ENCODE measurements around the gene KRT77. TPM values are rescaled to one million over a fixed set of nuclear protein-coding genes. Genes with fewer than 3 reads are reported as not detected.

KRT77 gene
- total RNA-seq, 4 donors from 2014 or later: not detected

DNA sequence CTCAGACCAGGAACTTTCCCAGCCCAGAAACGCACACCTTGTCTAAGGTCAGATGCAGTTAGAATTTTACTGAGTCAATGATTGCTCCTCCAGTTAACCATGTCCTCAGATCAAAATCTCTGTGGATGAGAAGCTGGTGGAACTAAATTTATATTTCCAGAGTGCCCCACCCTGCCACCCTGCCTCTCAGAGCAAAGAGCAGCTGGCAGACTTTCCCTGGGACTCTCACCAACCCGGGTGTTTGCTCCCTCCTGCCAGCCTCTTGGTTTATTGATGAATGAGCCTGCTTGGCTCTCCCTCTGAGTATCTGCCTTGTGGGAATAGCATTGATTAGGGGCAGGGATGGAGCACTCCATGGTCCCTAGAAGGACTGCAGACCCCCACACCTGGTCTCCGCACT lies 17.3 kb downstream of the KRT77 start:
- Histone ChIP-seq H3K9me3 (no peaks in the 10 kb centered on the region), H3K4me1 (peaks cover 0 to 10% (median 5%) of the 10 kb centered on the region in 3 donors), H3K4me3 (no peak overlapping the region), H3K36me3 (no peaks in the 10 kb centered on the region), H3K27me3 (peaks cover 60% of the 10 kb centered on the region), H3K27ac (no peak overlapping the region)
- TF ChIP-seq POLR2AphosphoS5 (IDR thresholded peaks at IDR 0.05) (no peak), POLR2A (IDR thresholded peaks at IDR 0.05) (no peak), EP300 (IDR thresholded peaks at IDR 0.05) (no peak)
- TF ChIP-seq, protein P1, sequence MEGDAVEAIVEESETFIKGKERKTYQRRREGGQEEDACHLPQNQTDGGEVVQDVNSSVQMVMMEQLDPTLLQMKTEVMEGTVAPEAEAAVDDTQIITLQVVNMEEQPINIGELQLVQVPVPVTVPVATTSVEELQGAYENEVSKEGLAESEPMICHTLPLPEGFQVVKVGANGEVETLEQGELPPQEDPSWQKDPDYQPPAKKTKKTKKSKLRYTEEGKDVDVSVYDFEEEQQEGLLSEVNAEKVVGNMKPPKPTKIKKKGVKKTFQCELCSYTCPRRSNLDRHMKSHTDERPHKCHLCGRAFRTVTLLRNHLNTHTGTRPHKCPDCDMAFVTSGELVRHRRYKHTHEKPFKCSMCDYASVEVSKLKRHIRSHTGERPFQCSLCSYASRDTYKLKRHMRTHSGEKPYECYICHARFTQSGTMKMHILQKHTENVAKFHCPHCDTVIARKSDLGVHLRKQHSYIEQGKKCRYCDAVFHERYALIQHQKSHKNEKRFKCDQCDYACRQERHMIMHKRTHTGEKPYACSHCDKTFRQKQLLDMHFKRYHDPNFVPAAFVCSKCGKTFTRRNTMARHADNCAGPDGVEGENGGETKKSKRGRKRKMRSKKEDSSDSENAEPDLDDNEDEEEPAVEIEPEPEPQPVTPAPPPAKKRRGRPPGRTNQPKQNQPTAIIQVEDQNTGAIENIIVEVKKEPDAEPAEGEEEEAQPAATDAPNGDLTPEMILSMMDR (IDR thresholded peaks at IDR 0.05): no peak
- 56 to 100% methylated on average over 1 to 2 of the region's 3 CpGs for WGBS, 2 donors (ENCODE audit: low coverage in 1 of 2)
- ATAC-seq: no peak

DNA sequence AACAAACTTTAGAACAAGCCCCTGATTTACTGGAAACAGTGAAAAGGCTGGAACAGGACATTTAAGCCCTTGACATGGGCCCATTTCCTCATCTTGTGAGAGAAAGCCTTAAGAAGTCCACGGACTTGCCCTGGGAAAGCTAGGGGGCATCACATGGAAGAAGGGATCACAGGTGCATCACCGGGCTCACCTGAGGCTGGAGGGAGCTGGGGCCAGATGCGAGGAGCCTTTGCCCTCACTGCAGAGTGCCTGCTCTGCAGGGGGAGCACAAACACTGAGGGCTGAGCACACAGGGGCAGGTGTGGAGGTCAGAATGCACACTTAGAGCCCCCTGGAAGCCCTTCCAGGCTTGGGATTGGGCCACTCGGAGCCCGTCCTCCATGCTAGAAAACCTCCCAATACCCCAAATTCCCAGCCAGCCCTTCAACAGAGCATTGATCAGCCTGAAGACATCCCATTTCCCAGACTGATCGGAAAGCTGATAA lies 17.9 kb downstream of the KRT77 start:
- no CpG with 5 or more reads among the region's 6 CpGs for WGBS, 2 donors (ENCODE audit: low coverage in 1 of 2)
- ATAC-seq: no peak
- no peak overlapping the region for H3K4me3 ChIP-seq
- no peak overlapping the region for H3K27ac ChIP-seq
- H3K27me3 ChIP-seq: peaks cover 57% of the 10 kb centered on the region
- no peaks in the 10 kb centered on the region for H3K9me3 ChIP-seq
- peaks cover 0 to 4% (median 0%) of the 10 kb centered on the region in 3 donors for H3K4me1 ChIP-seq
- no peaks in the 10 kb centered on the region for H3K36me3 ChIP-seq
- no peak for TF ChIP-seq EP300 (IDR thresholded peaks at IDR 0.05)

DNA sequence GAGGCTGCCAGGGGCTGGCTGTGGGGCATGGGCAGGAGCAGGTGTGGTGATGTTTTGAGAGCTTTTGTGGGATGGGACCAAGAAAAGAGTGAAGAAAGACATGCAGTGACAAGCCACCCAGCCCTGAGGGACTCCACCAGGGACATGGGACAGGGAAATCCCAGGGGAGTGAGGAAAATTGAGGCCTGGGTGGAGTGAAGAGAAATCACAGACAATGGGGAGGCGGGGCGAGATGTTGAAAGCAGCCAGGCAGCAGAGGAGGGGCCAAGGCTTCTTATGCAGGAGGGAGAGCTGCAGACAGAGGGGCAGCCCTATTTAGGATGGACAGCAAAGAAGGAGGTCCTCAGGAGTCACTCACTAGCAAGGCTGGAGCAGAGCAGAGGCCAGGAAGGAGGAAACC lies 18.9 kb downstream of the KRT77 start:
- Histone ChIP-seq H3K4me1 (no peaks in the 10 kb centered on the region), H3K9me3 (no peaks in the 10 kb centered on the region), H3K27ac (no peak overlapping the region), H3K36me3 (no peaks in the 10 kb centered on the region), H3K4me3 (no peak overlapping the region), H3K27me3 (peaks cover 53% of the 10 kb centered on the region)
- 57 to 85% methylated on average over 2 of the region's 2 CpGs for WGBS, 2 donors (ENCODE audit: low coverage in 1 of 2)
- no peak for ATAC-seq
- TF ChIP-seq POLR2A (IDR thresholded peaks at IDR 0.05): no peak
- TF ChIP-seq, protein P1 (IDR thresholded peaks at IDR 0.05): no peak
- no peak for TF ChIP-seq EP300 (IDR thresholded peaks at IDR 0.05)
- TF ChIP-seq POLR2AphosphoS5 (IDR thresholded peaks at IDR 0.05): no peak

DNA sequence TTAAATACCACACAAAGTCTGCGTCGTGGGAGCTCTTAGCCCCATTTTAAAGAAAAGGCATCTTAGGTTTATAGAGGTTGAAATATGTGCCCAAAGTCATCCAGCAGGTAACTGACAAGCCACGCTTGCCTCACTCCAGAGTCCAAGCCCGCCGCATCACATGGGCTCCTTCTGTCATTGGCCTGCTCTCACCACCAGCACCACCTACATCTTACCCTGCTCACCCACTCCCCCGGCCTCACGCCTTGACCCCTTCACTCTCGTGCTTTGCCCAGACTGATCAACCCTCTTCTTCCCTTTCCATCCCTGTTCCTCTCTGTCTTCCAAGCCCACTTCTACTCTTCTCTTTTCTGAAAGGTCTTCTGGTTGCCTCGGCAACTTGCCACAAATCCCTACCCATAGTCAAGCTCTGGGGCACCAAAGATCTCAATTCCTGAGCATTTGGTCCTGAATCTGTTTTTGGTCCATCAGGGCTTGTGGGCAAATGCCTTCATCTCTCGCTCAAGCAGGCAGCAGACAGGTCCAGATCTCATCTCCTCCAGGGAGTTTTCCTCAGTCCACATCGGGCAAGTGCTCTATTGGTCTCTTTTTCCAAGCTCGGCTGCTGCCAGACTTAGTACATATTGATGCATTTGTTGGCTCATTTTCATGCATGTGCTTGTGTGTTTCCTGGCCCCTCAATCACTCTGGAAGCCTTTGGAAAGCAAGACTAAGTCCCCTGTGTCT lies 19.6 kb downstream of the KRT77 start:
- no peak for TF ChIP-seq POLR2A (IDR thresholded peaks at IDR 0.05)
- TF ChIP-seq, protein P1 (IDR thresholded peaks at IDR 0.05): no peak
- no peak for TF ChIP-seq POLR2AphosphoS5 (IDR thresholded peaks at IDR 0.05)
- TF ChIP-seq EP300 (IDR thresholded peaks at IDR 0.05): no peak
- Histone ChIP-seq H3K27me3 (peaks cover 52% of the 10 kb centered on the region), H3K9me3 (no peaks in the 10 kb centered on the region), H3K4me3 (no peak overlapping the region), H3K36me3 (no peaks in the 10 kb centered on the region), H3K27ac (no peak overlapping the region), H3K4me1 (no peaks in the 10 kb centered on the region)
- WGBS, 2 donors (ENCODE audit: low coverage in 1 of 2): 82 to 84% methylated on average over 8 to 11 of the region's 12 CpGs
- ATAC-seq: no peak

DNA sequence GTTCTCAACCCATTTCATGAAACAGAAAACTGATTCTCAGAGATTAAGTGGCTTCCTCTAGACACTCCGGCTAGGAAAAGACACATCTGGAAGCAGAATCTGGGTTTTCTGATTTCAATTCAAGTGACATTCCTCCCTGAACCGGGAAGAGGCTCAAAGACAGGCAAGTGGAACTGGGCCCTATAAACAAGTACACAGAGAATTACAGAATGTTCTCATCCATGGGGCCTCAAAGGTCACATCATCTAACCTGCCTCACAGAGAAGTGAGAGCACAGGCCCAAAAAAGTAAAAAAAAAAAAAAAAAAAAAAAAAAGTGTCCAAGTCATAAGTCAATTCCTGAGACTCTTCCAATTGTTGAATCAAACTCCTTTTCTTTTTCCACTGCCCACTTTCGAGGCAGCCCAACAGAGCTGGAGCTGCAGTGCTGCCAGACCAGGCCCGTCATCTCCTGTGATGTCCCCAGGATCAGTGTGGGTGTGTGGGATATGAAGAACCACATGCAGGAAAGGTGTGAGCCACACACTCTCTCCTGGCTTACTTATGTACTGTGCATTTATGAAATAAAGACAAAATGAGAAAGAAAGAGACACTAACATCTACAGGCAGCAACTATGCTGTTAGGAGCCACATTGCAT lies 20.3 kb downstream of the KRT77 start:
- Histone ChIP-seq H3K4me3 (no peak overlapping the region), H3K9me3 (no peaks in the 10 kb centered on the region), H3K27me3 (peaks cover 45% of the 10 kb centered on the region), H3K27ac (peak overlapping the region in 1 of 4 donors; percentile 53), H3K36me3 (no peaks in the 10 kb centered on the region), H3K4me1 (no peaks in the 10 kb centered on the region)
- peak; percentile 88 for ATAC-seq
- 44 to 60% methylated on average over 3 to 4 of the region's 4 CpGs for WGBS, 2 donors (ENCODE audit: low coverage in 1 of 2)
- no peak for TF ChIP-seq EP300 (IDR thresholded peaks at IDR 0.05)
- TF ChIP-seq POLR2A (IDR thresholded peaks at IDR 0.05): no peak
- no peak for TF ChIP-seq POLR2AphosphoS5 (IDR thresholded peaks at IDR 0.05)
- TF ChIP-seq, protein P1 (IDR thresholded peaks at IDR 0.05): no peak

Measured in gastroesophageal sphincter (tissue), 4 donors.